ENCODE results near the gene MS4A4A. TPM values are rescaled to one million over a fixed set of nuclear protein-coding genes. Genes with fewer than 3 reads are reported as not detected.

MS4A4A gene
- polyA plus RNA-seq, 1 donor from 2014 or later = not detected

- Histone ChIP-seq H3K9ac (ENCODE audit: low read length) (no peak overlapping the region), H3K9me3 (ENCODE audit: low read length) (no peaks in the 10 kb centered on the region), H2AFZ (ENCODE audit: low read depth, low read length) (no peak overlapping the region), H3K27me3 (ENCODE audit: insufficient read depth, low read depth, low read length) (no peaks in the 10 kb centered on the region), H3K36me3 (ENCODE audit: insufficient read depth, low read length) (no peaks in the 10 kb centered on the region), H3K79me2 (replicated peaks; ENCODE audit: insufficient read depth, low read length) (no peaks in the 10 kb centered on the region), H3K27ac (ENCODE audit: low read length) (no peak overlapping the region), H3K9me2 (ENCODE audit: insufficient read depth, low read length) (no peaks in the 10 kb centered on the region), H3K4me2 (ENCODE audit: low read length) (no peak overlapping the region), H3F3A (ENCODE audit: insufficient read depth, low read length, poor library complexity, severe bottlenecking) (no peaks in the 10 kb centered on the region), H3K4me3 (ENCODE audit: low read length) (no peak overlapping the region), H4K20me1 (ENCODE audit: insufficient read depth) (no peaks in the 10 kb centered on the region)
- TF ChIP-seq TAF1 (IDR thresholded peaks at IDR 0.05; ENCODE audit: low read depth) = no peak
- no peak for TF ChIP-seq REST (IDR thresholded peaks at IDR 0.05; ENCODE audit: borderline replicate concordance)
- TF ChIP-seq MXI1 (conservative IDR thresholded peaks at IDR 0.05; ENCODE audit: poor library complexity, severe bottlenecking) = no peak
- TF ChIP-seq EP300 (conservative IDR thresholded peaks at IDR 0.05; ENCODE audit: poor library complexity, severe bottlenecking) = no peak
- TF ChIP-seq EZH2 (IDR thresholded peaks at IDR 0.05; ENCODE audit: borderline replicate concordance, insufficient read depth, low read length, poor library complexity, severe bottlenecking) = no peak
- TF ChIP-seq SMC3 (conservative IDR thresholded peaks at IDR 0.05; ENCODE audit: poor library complexity) = no peak
- no peak for TF ChIP-seq CTCF (IDR thresholded peaks at IDR 0.05; ENCODE audit: poor library complexity, severe bottlenecking)
- no peak for TF ChIP-seq RAD21 (conservative IDR thresholded peaks at IDR 0.05)
- TF ChIP-seq POLR2AphosphoS5 (IDR thresholded peaks at IDR 0.05) = no peak
These were observed 17.1 kb upstream of the MS4A4A start for GRCh38 chr11:60263402-60263801.

GRCh38 chr11:60264644-60265043 is 15.8 kb upstream of the MS4A4A start:
- Histone ChIP-seq H3K4me3 (ENCODE audit: low read length) (no peak overlapping the region), H2AFZ (ENCODE audit: low read depth, low read length) (no peak overlapping the region), H3K9ac (ENCODE audit: low read length) (no peak overlapping the region), H3K79me2 (replicated peaks; ENCODE audit: insufficient read depth, low read length) (no peaks in the 10 kb centered on the region), H3K4me2 (ENCODE audit: low read length) (no peak overlapping the region), H3K27ac (ENCODE audit: low read length) (no peak overlapping the region), H3K9me2 (ENCODE audit: insufficient read depth, low read length) (no peaks in the 10 kb centered on the region), H3F3A (ENCODE audit: insufficient read depth, low read length, poor library complexity, severe bottlenecking) (no peaks in the 10 kb centered on the region), H4K20me1 (ENCODE audit: insufficient read depth) (no peaks in the 10 kb centered on the region), H3K9me3 (ENCODE audit: low read length) (no peaks in the 10 kb centered on the region), H3K27me3 (ENCODE audit: insufficient read depth, low read depth, low read length) (no peaks in the 10 kb centered on the region), H3K36me3 (ENCODE audit: insufficient read depth, low read length) (no peaks in the 10 kb centered on the region)
- TF ChIP-seq EP300 (conservative IDR thresholded peaks at IDR 0.05; ENCODE audit: poor library complexity, severe bottlenecking) (no peak), SMC3 (conservative IDR thresholded peaks at IDR 0.05; ENCODE audit: poor library complexity) (no peak), CTCF (IDR thresholded peaks at IDR 0.05; ENCODE audit: poor library complexity, severe bottlenecking) (no peak), EZH2 (IDR thresholded peaks at IDR 0.05; ENCODE audit: borderline replicate concordance, insufficient read depth, low read length, poor library complexity, severe bottlenecking) (no peak), TAF1 (IDR thresholded peaks at IDR 0.05; ENCODE audit: low read depth) (no peak), POLR2AphosphoS5 (IDR thresholded peaks at IDR 0.05) (no peak), REST (IDR thresholded peaks at IDR 0.05; ENCODE audit: borderline replicate concordance) (no peak), RAD21 (conservative IDR thresholded peaks at IDR 0.05) (no peak), MXI1 (conservative IDR thresholded peaks at IDR 0.05; ENCODE audit: poor library complexity, severe bottlenecking) (no peak)
